Measurements from ENCODE around the gene CCL18.
"Not testable (repeated sequence)": the region's sequence is repeated elsewhere in the genome, so short reads cannot be mapped to it uniquely, and the experiment has no call there.

Gene CCL18, protein sequence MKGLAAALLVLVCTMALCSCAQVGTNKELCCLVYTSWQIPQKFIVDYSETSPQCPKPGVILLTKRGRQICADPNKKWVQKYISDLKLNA

DNA sequence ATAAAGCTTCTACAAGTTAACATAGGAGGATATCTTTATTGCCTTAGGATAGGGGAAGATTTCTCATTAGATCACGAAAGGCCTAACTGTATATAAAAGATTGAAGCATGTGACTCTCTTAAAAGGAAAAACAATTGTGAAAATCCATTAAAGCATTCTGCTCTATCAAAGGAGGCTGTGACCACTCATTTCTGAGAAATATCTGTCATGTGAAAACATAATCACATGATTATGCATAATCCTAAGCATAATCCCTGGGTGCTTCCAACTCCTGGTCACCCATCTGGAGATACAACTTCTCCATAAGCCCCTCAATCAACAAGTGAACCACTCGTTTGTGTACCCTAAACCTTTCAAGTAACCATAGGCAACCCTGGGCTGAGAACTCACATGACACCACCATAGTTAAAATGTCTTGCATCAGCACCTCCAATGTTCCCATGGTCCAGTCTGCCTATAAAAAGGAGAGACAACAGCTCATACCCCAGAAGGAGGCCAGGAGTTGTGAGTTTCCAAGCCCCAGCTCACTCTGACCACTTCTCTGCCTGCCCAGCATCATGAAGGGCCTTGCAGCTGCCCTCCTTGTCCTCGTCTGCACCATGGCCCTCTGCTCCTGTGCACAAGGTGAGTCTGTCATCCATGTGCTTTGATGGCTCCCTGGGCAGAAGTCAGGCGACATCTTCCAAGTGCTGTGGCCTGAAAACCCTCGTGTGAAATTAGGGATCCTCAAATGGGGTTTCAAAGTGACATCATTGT is at the start of gene CCL18:
Gene CCL18 (plus strand): TSS at position 487 of the 756 bp plus-strand sequence. CDS start 71 bp downstream, at position 558.
- no peak for DNase-seq (ENCODE audit: low read depth)

GRCh38 chr17:36014946-36015345 is 49.1 kb upstream of the CCL18 start:
- DNase-seq (ENCODE audit: low read depth): no peak

DNA sequence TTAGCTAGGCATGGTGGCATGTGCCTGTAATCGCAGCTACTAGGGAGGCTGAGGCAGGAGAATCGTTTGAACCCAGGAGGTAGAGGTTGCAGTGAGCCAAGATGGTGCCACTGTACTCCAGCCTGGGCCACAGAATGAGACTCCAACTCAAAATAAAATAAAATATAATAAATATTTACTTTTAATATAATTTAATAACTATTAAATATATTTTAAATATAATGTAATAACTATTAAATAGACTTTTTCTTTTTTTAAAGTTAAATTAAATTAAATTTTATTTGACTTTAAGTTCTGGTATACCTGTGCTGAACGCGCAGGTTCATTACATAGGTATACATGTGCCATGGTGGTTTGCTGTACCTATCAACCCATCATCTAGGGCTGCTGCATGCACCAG is 48.2 kb upstream of the CCL18 start:
- DNase-seq (ENCODE audit: low read depth): not testable (repeated sequence)

GRCh38 chr17:36016555-36016954 is 47.5 kb upstream of the CCL18 start:
- no peak for DNase-seq (ENCODE audit: low read depth)

GRCh38 chr17:36017799-36018198 is 46.3 kb upstream of the CCL18 start, which contains the start of gene CCL23:
CCL23 (minus strand) TSS chr17:36017972; CDS start chr17:36017897, 75 bp downstream.
- no peak for DNase-seq (ENCODE audit: low read depth)

DNA sequence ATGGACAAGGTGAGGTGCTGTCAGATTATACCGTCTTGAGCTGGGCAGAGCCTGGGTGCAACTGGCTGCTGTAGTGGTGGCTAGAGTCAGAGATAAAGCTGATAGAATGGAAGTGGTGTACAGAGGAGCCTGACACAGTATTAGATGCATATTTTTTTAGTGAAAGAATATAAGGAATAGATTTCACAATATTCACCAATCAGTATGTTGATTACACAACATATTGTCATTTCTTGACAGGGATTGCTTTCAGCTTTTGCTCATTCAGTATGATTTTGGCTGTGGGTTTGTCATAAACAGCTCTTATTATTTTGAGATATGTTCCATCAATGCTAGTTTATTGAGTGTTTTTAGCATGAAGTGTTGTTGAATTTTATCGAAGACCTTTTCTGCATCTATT is 44.6 kb upstream of the CCL18 start:
- no peak for DNase-seq (ENCODE audit: low read depth)

- DNase-seq (ENCODE audit: low read depth): no peak
Observed at GRCh38 chr17:36024106-36024869, 39.8 kb upstream of the CCL18 start.

DNA sequence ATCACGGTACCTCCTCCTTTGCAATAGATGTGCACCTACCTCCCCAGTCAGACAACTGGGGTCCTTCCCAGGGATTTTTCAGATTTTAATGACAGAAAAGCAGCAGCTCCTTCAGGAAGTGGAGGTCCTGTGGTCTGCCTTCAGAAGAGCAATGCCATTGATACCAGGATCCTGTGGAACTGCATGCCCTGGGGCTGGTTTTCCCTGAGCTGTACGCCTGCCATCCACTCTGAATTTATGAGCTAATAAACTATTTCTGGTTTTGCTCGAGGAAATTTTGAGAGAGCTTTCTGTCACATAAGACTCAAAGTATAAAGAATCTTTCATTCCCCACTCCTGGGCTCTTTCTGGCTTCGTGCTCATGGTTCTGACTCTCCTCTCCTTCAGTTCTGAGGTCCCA is 36.3 kb upstream of the CCL18 start:
- DNase-seq (ENCODE audit: low read depth): no peak

DNA sequence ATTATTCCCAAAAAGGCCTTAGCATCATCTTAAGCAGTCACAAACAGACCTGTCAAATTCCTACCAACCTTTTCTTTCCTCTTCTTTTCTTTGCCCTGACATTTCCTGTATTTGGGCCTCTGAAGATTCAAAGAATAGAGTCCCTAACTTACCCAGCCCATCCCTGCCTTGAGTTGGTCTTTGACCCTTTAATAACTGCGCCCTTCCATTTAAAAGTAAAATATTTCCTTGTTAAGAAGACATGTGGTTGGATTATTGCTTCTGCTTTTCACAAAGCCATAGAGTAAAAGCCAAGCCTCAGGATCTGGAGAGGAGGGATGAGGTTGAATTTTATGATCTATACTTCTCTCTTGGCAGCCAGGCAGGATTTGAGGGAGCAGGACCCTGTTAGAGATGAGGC is 33.1 kb upstream of the CCL18 start:
- DNase-seq (ENCODE audit: low read depth): no peak

- DNase-seq (ENCODE audit: low read depth): no peak
Observed at GRCh38 chr17:36034127-36034526, 29.9 kb upstream of the CCL18 start.

- DNase-seq (ENCODE audit: low read depth): no peak
Observed at GRCh38 chr17:36036235-36036634, 27.8 kb upstream of the CCL18 start.

GRCh38 chr17:36048066-36048465 is 16.0 kb upstream of the CCL18 start:
- DNase-seq (ENCODE audit: low read depth): no peak

DNA sequence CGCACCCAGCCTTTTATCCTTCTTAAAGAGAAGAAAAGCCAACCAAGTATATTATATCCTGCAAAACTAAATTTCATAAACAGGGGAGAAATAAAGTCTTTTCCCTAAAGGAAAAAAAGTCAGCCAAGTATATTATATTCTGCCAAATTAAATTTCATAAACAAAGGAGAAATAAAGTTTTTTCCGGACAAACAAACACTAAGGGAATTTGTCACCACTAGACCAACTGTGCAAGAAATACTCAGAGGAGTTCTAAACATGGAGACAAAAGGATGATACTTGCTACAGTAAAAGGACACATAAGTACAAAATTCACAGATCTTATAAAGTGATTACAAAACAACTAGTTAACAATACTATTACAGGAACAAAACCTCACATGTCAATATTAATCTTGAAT is 14.4 kb upstream of the CCL18 start:
- DNase-seq (ENCODE audit: low read depth): no peak

DNA sequence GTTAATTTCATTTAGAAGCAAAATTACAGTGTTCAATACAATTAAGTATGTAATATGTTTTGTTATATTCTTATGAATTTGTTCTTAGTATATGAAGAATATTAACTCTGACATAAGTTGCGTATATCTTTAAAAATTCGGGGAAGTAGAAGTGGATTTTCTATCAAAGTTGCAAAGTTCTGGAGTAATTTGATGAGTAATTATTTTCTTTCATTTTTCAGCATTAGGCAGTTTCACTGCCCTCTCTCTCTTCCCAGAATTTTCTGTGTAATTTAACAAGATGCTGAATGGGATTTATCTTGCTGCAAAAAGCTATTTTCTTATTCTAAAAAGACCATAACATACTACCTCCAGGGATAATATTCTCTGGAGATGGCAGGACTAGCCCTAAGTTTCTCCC is 8.9 kb upstream of the CCL18 start:
- no peak for DNase-seq (ENCODE audit: low read depth)

DNA sequence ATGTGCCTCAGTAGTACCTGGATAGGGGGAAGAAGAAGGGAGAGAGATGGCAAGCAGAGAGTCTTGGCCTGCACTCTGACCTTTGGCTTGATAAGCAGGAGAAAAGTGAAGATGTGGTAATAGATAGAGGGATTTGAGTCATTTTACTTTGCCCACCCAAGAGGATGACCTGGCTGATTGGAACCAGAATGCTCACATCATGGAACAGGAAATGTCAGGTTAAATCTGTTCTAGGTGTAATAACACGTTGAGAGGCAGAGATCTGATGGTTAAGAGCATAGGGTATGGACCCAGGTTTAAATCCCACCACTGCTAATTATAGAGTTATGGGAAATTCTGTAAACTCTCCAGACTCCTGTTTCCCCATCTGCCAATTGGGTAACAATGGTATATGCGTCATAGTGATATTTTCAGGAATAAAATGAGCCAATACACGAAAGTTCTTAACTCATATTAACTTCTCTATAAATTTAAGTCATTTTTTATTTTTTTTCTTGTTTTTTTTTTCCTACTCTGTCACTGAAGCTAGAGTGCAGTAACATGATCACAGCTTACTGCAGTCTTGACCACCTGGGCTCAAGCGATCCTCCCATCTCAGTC is 8.1 kb upstream of the CCL18 start:
- DNase-seq (ENCODE audit: low read depth): no peak

DNA sequence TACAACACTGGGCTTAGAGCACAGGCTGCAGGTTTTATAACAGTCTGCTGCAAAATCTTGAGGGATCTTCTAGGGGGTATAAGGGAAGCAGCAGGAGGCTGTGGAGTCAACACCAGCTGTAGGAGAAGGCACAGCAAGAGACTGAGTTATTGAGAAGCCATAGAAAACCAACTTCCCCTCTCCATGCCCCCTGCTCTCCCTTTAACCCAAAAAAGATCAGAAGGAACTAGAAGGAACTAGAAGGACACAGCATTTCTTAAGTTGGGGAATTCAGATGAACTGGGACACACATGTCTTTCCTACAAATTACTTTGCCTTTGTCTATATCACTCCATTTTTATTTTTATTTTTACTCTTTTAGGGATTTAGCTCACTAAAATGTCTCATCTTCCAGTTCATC is 6.2 kb upstream of the CCL18 start:
- DNase-seq (ENCODE audit: low read depth): no peak

- no peak for DNase-seq (ENCODE audit: low read depth)
Observed at GRCh38 chr17:36059406-36059805, 4.7 kb upstream of the CCL18 start.

DNA sequence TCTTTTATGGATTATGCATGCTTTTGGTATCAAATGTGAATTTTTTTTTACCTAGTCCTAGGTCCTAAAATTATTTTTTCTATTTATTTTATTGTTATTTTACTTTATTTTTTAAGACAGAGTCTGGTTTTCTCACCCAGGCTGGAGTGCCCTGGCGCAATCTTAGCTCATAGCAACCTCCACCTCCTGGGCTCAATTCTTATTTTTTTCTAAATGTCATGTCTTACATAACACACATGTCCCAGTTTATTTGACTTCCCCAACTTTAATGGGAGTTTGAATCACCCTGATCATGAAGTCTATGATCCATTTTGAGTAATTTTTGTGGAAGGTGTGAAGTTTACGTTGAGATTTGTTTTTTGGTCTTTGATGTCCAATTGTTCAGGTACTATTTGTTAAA is 3.3 kb upstream of the CCL18 start:
- DNase-seq (ENCODE audit: low read depth): no peak

GRCh38 chr17:36066365-36066985 is 2.4 kb downstream of the CCL18 start:
- no peak for DNase-seq (ENCODE audit: low read depth)

DNA sequence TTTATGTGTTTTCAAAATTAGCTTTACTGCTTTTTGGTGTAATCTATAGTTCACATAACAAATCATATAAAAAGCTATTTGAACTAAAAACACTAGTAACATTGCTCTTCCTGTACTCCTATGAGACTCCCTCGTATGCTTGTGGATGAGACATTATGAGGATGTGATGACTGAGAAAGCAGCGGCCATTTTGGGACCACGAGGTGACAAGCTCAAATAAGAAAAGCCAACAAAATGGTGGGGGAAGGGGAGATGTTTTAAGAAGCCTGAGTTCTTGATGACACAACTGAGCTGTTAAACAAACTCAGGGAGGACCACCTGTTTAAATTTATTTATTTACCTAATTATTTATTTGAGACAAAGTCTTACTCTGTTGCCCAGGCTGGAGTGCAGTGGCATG is 4.5 kb downstream of the CCL18 start:
- no peak for DNase-seq (ENCODE audit: low read depth)

DNA sequence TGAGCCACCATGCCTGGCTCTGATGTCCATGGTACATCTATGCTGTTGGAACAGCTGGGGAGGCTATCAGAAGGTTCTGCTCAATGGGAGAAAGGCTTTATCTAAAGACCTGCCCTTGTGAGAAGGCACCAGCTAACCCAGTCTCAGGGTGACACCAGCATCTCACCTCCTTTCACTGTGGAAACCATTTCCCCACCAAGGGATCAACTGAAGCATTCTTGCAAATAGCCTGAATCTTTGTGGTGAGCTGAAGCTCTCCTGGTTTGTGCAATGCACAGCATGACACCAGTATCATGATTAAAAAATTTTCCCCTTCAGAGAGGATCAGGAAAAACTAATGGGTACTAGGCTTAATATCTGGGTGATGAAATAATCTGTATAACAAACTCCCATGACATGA is 5.1 kb downstream of the CCL18 start:
- DNase-seq (ENCODE audit: low read depth): no peak

DNA sequence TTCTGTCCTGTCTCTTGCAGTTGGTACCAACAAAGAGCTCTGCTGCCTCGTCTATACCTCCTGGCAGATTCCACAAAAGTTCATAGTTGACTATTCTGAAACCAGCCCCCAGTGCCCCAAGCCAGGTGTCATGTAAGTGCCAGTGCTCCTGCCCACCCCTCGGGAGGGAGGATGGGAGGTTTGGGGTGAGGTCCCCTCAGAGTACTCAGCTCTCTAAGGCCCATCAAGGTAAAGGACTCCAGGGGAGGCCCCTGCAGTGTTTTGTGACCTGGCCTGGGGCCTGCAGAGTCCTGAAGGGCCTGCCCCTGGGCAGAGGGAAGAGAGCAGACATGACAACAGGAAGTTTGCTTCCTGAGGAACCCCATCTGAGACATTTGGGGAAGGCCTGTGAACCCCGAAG is 6.4 kb downstream of the CCL18 start:
- DNase-seq (ENCODE audit: low read depth): no peak

Measured in HS-27A (cell line).